ENCODE data around the gene CIROP. TPM values are rescaled to one million over a fixed set of nuclear protein-coding genes. Genes with fewer than 3 reads are reported as not detected.

Gene CIROP
- total and polyA plus RNA-seq, 2 donors from 2014 or later: not detected

DNA sequence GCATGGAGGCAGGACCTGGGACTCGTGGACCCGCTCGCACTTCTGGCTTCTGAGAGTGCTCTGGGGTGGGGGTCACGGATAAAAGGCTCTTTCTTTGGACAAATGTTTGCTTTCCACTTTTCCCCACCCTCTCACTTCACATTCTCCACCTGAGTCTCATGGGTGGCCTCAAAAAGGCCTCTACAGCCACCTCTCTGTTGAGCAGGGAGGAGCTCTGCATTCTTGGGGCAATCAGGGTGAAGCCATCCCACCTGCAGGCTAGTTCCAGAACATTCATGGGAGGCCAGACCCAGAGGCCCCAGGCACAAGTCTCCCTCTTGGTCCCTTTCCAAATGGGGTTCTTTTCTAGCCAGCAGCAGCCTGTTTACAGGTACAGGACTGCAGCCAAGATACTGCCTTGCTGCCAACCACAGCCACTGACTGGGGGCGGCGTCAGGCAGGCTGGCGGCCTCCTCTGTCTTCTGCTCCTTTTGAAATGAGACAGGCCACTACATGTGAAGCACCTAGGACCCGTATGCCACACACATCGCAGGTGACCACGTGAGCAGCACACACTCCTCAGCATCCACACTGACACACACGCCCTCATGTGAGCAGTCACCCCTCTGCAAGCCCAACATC is 32.5 kb upstream of the CIROP start:
- no peak for DNase-seq
- H3K4me3 ChIP-seq (ENCODE audit: low read length in 3 of 3): no peak overlapping the region
- peaks cover 0 to 33% (median 24%) of the 10 kb centered on the region in 3 donors for H3K36me3 ChIP-seq (ENCODE audit: control insufficient read depth in 2 of 3, insufficient read depth in 3 of 3, low read length in 3 of 3)
- H3K9ac ChIP-seq (ENCODE audit: low read length in 3 of 3): no peak overlapping the region
- no peak for FAIRE-seq
- intact Hi-C loops (cut with DNase I): no loop called here
- TF ChIP-seq, protein P1, sequence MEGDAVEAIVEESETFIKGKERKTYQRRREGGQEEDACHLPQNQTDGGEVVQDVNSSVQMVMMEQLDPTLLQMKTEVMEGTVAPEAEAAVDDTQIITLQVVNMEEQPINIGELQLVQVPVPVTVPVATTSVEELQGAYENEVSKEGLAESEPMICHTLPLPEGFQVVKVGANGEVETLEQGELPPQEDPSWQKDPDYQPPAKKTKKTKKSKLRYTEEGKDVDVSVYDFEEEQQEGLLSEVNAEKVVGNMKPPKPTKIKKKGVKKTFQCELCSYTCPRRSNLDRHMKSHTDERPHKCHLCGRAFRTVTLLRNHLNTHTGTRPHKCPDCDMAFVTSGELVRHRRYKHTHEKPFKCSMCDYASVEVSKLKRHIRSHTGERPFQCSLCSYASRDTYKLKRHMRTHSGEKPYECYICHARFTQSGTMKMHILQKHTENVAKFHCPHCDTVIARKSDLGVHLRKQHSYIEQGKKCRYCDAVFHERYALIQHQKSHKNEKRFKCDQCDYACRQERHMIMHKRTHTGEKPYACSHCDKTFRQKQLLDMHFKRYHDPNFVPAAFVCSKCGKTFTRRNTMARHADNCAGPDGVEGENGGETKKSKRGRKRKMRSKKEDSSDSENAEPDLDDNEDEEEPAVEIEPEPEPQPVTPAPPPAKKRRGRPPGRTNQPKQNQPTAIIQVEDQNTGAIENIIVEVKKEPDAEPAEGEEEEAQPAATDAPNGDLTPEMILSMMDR (IDR thresholded peaks at IDR 0.05; ENCODE audit: borderline replicate concordance, extremely low read depth, insufficient read depth): no peak
- peak overlapping the region in 1 of 2 donors; percentile 43 for H3K27ac ChIP-seq (ENCODE audit: low read depth in 2 of 2, low read length in 2 of 2)
- peaks cover 0 to 4% (median 0%) of the 10 kb centered on the region in 3 donors for H3K4me1 ChIP-seq (ENCODE audit: control insufficient read depth in 2 of 3, insufficient read depth in 2 of 3, low read depth in 1 of 3, low read length in 3 of 3)
- H3K9me3 ChIP-seq (ENCODE audit: control insufficient read depth in 2 of 3, insufficient read depth in 1 of 3, low read length in 3 of 3): no peaks in the 10 kb centered on the region
- no peaks in the 10 kb centered on the region for H3K27me3 ChIP-seq (ENCODE audit: control insufficient read depth, insufficient read depth, low read length)

DNA sequence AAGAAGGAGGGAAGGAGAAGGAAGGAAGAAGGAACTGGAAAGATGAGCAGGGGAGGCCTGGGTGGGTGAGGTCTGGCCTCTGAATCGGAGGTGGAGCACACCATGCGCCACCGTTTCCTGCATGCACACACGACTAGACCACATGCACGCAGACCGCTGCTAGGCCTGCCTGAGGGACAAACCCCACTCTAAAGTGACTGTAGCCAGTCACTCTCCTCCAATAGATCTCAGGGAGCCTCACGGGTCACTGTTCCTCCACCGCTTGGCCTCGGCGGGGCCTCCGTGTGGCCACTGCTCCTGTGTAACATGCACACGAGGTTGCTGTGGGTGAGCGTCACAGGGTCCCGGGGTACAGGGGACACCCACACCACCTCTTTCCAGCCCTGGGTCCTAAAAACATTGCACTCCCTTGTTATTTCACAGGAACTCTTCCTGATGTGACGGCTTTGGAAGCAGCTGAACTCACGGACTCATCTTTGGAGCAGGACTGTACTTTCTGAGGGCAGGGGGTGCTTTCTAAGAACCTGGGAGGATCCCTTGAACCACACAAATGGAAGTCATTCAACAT is 31.9 kb upstream of the CIROP start:
- Histone ChIP-seq H3K4me1 (ENCODE audit: control insufficient read depth in 2 of 3, insufficient read depth in 2 of 3, low read depth in 1 of 3, low read length in 3 of 3) (peaks cover 0 to 4% (median 0%) of the 10 kb centered on the region in 3 donors), H3K9me3 (ENCODE audit: control insufficient read depth in 2 of 3, insufficient read depth in 1 of 3, low read length in 3 of 3) (no peaks in the 10 kb centered on the region), H3K36me3 (ENCODE audit: control insufficient read depth in 2 of 3, insufficient read depth in 3 of 3, low read length in 3 of 3) (peaks cover 0 to 35% (median 24%) of the 10 kb centered on the region in 3 donors), H3K4me3 (ENCODE audit: low read length in 3 of 3) (no peak overlapping the region), H3K27me3 (ENCODE audit: control insufficient read depth, insufficient read depth, low read length) (no peaks in the 10 kb centered on the region), H3K9ac (ENCODE audit: low read length in 3 of 3) (no peak overlapping the region), H3K27ac (ENCODE audit: low read depth in 2 of 2, low read length in 2 of 2) (no peak overlapping the region)
- TF ChIP-seq, protein P1 (IDR thresholded peaks at IDR 0.05; ENCODE audit: borderline replicate concordance, extremely low read depth, insufficient read depth): no peak
- intact Hi-C loops (cut with DNase I): no loop called here
- FAIRE-seq (no peak), DNase-seq (no peak)

DNA sequence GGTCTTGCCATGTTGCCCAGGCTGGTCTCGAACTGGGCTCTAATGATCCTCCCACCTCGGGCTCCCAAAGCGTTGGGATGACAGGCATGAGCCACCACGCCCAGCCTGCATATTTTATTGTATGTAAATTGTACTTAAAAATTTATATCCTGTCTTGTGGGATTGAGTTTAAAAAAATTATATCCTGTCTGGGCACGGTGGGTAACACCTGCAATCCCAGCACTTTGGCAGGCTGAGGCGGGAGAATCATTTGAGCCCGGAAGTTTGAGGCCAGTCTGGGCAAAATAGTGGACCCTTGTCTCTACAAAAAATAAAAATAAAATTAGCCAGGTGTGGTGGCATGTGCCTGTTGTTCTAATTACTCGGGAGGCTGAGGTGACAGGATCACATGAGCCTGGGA is 28.2 kb upstream of the CIROP start:
- DNase-seq (no peak), FAIRE-seq (no peak)
- Histone ChIP-seq H3K9me3 (ENCODE audit: control insufficient read depth in 2 of 3, insufficient read depth in 1 of 3, low read length in 3 of 3) (no peaks in the 10 kb centered on the region), H3K4me3 (ENCODE audit: low read length in 3 of 3) (no peak overlapping the region), H3K4me1 (ENCODE audit: control insufficient read depth in 2 of 3, insufficient read depth in 2 of 3, low read depth in 1 of 3, low read length in 3 of 3) (peaks cover 0 to 7% (median 0%) of the 10 kb centered on the region in 3 donors), H3K27ac (ENCODE audit: low read depth in 2 of 2, low read length in 2 of 2) (no peak overlapping the region), H3K9ac (ENCODE audit: low read length in 3 of 3) (no peak overlapping the region), H3K36me3 (ENCODE audit: control insufficient read depth in 2 of 3, insufficient read depth in 3 of 3, low read length in 3 of 3) (peaks cover 0 to 33% (median 21%) of the 10 kb centered on the region in 3 donors), H3K27me3 (ENCODE audit: control insufficient read depth, insufficient read depth, low read length) (no peaks in the 10 kb centered on the region)
- TF ChIP-seq, protein P1 (IDR thresholded peaks at IDR 0.05; ENCODE audit: borderline replicate concordance, extremely low read depth, insufficient read depth): no peak
- intact Hi-C loops (cut with DNase I): no loop called here
